Fibroblast of pulmonary artery (primary cell): Measurements from ENCODE around the gene DLG5.
"Not testable (repeated sequence)": the region's sequence is repeated elsewhere in the genome, so short reads cannot be mapped to it uniquely, and the experiment has no call there.

ENCODE experiments used
- DNase-seq: peaks from one replicate; pipeline ENCODE4 v3.0.0-alpha.2; 2010; ENCODE audit warnings: low read depth
- H3K4me3 ChIP-seq: replicated peaks from 2 replicates; pipeline ENCODE4 v1.5.1; 2011; ENCODE audit warnings: low read depth, mild to moderate bottlenecking, control low read depth, low read length, moderate library complexity
- TF ChIP-seq, protein P1 (sequence below): IDR thresholded peaks from 2 replicates; pipeline ENCODE4 v1.5.1; 2011; ENCODE audit warnings: mild to moderate bottlenecking, control low read depth, low read length, inconsistent platforms; ENCODE audit errors: missing control alignments

The DLG5 gene

GRCh38 chr10:77771851-77772250 lies 154.7 kb downstream of the DLG5 start:
- H3K4me3 ChIP-seq, result no peak overlapping the region
- DNase-seq, result no peak
- TF ChIP-seq, protein P1, sequence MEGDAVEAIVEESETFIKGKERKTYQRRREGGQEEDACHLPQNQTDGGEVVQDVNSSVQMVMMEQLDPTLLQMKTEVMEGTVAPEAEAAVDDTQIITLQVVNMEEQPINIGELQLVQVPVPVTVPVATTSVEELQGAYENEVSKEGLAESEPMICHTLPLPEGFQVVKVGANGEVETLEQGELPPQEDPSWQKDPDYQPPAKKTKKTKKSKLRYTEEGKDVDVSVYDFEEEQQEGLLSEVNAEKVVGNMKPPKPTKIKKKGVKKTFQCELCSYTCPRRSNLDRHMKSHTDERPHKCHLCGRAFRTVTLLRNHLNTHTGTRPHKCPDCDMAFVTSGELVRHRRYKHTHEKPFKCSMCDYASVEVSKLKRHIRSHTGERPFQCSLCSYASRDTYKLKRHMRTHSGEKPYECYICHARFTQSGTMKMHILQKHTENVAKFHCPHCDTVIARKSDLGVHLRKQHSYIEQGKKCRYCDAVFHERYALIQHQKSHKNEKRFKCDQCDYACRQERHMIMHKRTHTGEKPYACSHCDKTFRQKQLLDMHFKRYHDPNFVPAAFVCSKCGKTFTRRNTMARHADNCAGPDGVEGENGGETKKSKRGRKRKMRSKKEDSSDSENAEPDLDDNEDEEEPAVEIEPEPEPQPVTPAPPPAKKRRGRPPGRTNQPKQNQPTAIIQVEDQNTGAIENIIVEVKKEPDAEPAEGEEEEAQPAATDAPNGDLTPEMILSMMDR, result no peak

- no peak overlapping the region for H3K4me3 ChIP-seq
- DNase-seq, result no peak
- TF ChIP-seq, protein P1, result no peak
These were observed 155.1 kb downstream of the DLG5 start for GRCh38 chr10:77771450-77771849.

DNA sequence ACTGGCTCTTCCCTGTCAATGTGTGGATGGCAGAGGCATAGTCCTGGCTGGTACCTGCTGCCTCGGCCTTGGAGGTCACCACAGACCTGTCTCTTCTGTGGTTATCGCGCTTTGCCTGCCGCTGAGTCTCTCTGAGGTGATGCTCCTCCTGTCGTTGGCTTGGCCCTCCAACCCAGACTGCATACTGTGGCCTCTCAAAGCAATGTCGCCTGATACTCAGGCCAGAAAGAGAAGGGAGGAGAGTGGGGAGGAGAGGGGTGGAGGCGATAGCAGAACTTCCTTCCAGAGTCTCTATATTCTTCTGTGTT lies 155.7 kb downstream of the DLG5 start:
- no peak for DNase-seq
- TF ChIP-seq, protein P1, result no peak
- no peak overlapping the region for H3K4me3 ChIP-seq

DNA sequence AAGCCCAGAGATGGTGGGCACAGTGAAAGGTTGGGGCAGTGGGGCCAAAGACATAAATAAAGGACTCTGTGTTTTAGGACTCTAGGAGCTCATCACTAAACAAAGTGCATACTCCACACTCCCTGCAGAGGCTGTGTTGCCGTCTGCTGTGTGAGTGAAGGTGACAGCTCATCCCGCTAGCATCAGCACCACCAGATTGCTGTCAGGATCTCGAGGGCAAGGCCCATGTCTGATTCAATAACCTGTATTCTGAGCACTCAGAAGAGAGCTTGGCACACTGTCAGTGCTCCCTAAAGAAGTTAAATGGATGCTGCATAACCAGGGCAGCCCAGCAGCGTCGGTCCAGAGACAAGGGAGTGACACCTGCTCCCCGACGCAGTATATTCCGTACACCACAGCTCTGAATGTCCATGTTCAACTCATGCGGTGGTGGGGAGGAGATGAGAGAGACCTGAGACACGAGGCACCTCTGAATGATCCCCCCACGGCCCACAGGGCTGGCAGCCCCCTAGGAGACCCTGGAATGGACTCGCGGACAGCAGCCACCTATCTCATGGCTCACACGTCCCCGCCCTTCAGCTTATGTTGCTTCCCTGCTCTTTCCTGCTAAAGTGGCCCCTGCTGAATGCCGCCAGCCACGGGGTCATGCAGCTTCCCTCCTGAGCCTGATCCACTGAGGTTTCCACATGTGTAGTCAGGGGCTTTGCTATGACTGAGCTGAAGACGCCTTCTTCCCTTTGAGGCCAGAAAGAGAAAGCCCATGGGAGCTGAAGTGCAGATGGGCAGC lies 156.3 kb downstream of the DLG5 start:
- DNase-seq, result no peak
- no peak overlapping the region for H3K4me3 ChIP-seq
- TF ChIP-seq, protein P1, result no peak

- no peak for DNase-seq
- TF ChIP-seq, protein P1, result no peak
- no peak overlapping the region for H3K4me3 ChIP-seq
These were observed 158.5 kb downstream of the DLG5 start for GRCh38 chr10:77768039-77768438.

DNA sequence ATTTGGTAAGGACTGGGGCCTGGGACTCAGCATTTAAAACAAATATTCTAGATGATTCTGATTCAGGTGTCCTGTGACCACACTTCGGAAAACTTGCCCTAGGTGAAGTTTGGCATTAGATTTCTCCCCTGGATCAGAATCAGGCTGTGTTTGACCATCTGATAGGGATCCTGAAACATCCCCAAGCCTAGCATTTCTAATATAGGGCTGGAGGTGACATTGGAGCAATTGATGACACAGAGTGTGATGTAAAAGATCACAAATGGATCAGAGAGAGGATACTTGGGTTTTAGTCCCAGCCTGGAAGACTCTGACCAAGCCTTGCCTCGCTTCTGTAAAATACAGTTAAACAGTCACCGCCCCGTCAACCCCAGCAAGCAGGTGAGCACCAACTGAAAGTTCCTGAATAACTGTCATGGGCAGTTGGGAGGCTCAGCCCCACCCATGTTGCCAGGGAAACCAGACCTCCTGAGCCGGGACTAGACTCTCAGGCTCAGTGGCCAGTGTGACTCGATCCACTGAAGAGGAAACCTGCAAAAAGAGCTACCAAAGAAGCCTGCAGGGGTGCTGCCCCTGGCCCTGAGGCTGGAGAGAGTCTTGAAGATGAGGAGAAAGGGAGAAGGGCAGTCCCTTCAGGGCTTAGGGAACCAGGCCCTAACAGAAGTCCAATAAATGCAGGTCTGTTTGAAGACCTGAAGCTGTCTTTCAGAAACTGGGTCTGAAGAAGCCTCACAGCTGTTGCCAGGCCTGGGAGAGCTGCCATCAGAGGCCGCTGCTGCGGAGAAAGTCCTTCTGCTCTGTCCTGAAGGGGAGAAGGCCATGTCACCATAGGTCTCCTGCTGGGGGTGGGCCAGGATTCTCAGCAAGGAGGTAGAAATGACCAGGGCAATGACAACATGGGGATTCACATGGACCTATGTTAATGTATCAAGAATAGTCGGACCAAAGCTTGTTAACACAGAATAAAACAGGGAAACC lies 162.8 kb downstream of the DLG5 start:
- TF ChIP-seq, protein P1, result no peak
- no peak overlapping the region for H3K4me3 ChIP-seq
- no peak for DNase-seq

- DNase-seq, H3K4me3 ChIP-seq: not testable (repeated sequence)
These were observed 168.1 kb downstream of the DLG5 start for GRCh38 chr10:77758406-77758805.
